Hepatocyte (in vitro differentiated cells): ENCODE data around the gene PRPSAP2.

Experiments used
- CTCF ChIP-seq: fragments of 200-600 bp; sonication (generic); IDR thresholded peaks from 2 replicates; pipeline ENCODE4 v1.5.1; 2016; ENCODE audit warnings: antibody characterized with exemption, mild to moderate bottlenecking; ENCODE audit not compliant: poor library complexity
- EZH2 ChIP-seq: fragments of 200-600 bp; sonication (generic); IDR thresholded peaks from 2 replicates; pipeline ENCODE4 v1.6.1; 2016; ENCODE audit warnings: antibody characterized with exemption, mild to moderate bottlenecking, borderline replicate concordance
- EZH2phosphoT487 ChIP-seq: fragments of 200-600 bp; sonication (generic); IDR thresholded peaks from one replicate; pipeline ENCODE4 v1.6.1; 2018; ENCODE audit warnings: antibody characterized with exemption, mild to moderate bottlenecking, low read depth, moderate library complexity; ENCODE audit not compliant: unreplicated experiment, severe bottlenecking

GRCh38 chr17:18851201-18851600 is 6.7 kb upstream of the PRPSAP2 start:
- no peak for TF ChIP-seq CTCF
- no peak for TF ChIP-seq EZH2
- TF ChIP-seq EZH2phosphoT487, result no peak
